22Rv1 (cell line): ENCODE data around the gene TBC1D22B.

Experiments used
- CTCF ChIP-seq: fragments of 450-650 bp; IDR thresholded peaks from 2 replicates; pipeline ENCODE4 v1.5.1; 2017; ENCODE audit warnings: mild to moderate bottlenecking
- ZFX ChIP-seq: fragments of 450-650 bp; IDR thresholded peaks from 2 replicates; pipeline ENCODE4 v1.6.1; 2017; ENCODE audit warnings: antibody characterized with exemption, borderline replicate concordance

- TF ChIP-seq CTCF (no peak), ZFX (no peak)
These were observed 112.0 kb downstream of the TBC1D22B start for GRCh38 chr6:37369321-37370201.
